ENCODE data around the gene FAU. TPM values are rescaled to one million over a fixed set of nuclear protein-coding genes. Genes with fewer than 3 reads are reported as not detected.
A peak's percentile ranks its signal among the peaks of the same experiment; 100 is the strongest.

Gene FAU
- total and polyA plus RNA-seq, 10 of the 15 experiments (the other 5 are each of a cell fraction or from before 2014, with no cell fraction given) = 332 to 1,347 (median 990) TPM

DNA sequence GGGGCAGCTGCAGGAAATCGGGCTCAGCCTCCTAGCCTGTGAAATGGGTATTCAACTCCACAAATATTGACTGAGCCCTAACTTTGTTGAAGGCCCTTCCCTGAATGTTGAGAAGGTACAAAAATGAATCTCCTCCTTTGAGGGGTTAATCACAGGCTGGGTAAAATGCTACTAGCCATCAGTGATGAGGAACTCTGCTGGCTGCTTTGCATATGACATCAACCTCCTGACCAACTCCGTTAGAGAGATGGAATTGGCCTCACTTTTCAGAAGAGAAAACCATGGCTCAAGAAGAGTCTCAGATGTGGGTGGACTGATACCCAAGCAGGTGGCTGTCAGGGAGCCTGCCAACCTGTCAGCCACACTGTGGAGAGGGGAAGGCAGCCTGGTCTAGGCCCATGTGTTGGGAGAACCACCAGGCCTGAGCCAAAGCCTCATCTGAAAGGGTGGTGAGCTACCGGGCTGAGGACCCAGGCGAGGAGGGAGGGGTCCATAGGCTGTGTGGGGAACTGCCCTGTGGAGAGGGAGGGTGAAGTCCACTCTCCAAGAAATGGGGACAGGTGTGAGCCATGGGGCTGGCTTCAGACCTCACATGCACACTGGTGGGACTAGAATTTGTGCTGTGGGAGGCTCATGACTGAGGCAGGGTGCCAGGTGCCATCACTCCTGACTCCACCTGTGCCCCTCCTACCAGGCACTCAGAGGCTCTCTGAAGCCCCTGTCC, 49.9 kb downstream of the FAU start (continued):
- no peak for TF ChIP-seq NFIC (IDR thresholded peaks at IDR 0.05; ENCODE audit: low read depth, low read length)
- no peak for TF ChIP-seq RAD21 (IDR thresholded peaks at IDR 0.05; ENCODE audit: insufficient read depth, low read depth, low read length)
- TF ChIP-seq FOXM1 (IDR thresholded peaks at IDR 0.05; ENCODE audit: low read depth, low read length) = no peak
- TF ChIP-seq TCF7 (IDR thresholded peaks at IDR 0.05; ENCODE audit: borderline replicate concordance) = no peak
- TF ChIP-seq NFYB (IDR thresholded peaks at IDR 0.05; ENCODE audit: insufficient read depth, low read depth, low read length) = no peak
- peak; percentile 33; the same call in 1 of the 2 replicates for TF ChIP-seq DPF2 (IDR thresholded peaks at IDR 0.05)
- TF ChIP-seq, protein P1, sequence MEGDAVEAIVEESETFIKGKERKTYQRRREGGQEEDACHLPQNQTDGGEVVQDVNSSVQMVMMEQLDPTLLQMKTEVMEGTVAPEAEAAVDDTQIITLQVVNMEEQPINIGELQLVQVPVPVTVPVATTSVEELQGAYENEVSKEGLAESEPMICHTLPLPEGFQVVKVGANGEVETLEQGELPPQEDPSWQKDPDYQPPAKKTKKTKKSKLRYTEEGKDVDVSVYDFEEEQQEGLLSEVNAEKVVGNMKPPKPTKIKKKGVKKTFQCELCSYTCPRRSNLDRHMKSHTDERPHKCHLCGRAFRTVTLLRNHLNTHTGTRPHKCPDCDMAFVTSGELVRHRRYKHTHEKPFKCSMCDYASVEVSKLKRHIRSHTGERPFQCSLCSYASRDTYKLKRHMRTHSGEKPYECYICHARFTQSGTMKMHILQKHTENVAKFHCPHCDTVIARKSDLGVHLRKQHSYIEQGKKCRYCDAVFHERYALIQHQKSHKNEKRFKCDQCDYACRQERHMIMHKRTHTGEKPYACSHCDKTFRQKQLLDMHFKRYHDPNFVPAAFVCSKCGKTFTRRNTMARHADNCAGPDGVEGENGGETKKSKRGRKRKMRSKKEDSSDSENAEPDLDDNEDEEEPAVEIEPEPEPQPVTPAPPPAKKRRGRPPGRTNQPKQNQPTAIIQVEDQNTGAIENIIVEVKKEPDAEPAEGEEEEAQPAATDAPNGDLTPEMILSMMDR (IDR thresholded peaks at IDR 0.05 in 2 of 3, conservative IDR thresholded peaks at IDR 0.05 in 1 of 3; ENCODE audit: control insufficient read depth in 2 of 3, extremely low read depth in 1 of 3, insufficient read depth in 1 of 3, low read depth in 3 of 3, low read length in 3 of 3) = no peak
- no peak for TF ChIP-seq EP300 (IDR thresholded peaks at IDR 0.05; ENCODE audit: borderline replicate concordance in 1 of 2, control insufficient read depth in 1 of 2, low read depth in 2 of 2, low read length in 2 of 2)
- peak; percentile 41; the same call in 1 of the 2 replicates for TF ChIP-seq POLR2A (IDR thresholded peaks at IDR 0.05; ENCODE audit: low read depth, low read length)
- TF ChIP-seq, protein P2, sequence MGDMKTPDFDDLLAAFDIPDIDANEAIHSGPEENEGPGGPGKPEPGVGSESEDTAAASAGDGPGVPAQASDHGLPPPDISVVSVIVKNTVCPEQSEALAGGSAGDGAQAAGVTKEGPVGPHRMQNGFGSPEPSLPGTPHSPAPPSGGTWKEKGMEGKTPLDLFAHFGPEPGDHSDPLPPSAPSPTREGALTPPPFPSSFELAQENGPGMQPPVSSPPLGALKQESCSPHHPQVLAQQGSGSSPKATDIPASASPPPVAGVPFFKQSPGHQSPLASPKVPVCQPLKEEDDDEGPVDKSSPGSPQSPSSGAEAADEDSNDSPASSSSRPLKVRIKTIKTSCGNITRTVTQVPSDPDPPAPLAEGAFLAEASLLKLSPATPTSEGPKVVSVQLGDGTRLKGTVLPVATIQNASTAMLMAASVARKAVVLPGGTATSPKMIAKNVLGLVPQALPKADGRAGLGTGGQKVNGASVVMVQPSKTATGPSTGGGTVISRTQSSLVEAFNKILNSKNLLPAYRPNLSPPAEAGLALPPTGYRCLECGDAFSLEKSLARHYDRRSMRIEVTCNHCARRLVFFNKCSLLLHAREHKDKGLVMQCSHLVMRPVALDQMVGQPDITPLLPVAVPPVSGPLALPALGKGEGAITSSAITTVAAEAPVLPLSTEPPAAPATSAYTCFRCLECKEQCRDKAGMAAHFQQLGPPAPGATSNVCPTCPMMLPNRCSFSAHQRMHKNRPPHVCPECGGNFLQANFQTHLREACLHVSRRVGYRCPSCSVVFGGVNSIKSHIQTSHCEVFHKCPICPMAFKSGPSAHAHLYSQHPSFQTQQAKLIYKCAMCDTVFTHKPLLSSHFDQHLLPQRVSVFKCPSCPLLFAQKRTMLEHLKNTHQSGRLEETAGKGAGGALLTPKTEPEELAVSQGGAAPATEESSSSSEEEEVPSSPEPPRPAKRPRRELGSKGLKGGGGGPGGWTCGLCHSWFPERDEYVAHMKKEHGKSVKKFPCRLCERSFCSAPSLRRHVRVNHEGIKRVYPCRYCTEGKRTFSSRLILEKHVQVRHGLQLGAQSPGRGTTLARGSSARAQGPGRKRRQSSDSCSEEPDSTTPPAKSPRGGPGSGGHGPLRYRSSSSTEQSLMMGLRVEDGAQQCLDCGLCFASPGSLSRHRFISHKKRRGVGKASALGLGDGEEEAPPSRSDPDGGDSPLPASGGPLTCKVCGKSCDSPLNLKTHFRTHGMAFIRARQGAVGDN (IDR thresholded peaks at IDR 0.05) = 0 out of 2 replicates have a peak, but pooled peaks have one; percentile 47
- TF ChIP-seq, protein P3, sequence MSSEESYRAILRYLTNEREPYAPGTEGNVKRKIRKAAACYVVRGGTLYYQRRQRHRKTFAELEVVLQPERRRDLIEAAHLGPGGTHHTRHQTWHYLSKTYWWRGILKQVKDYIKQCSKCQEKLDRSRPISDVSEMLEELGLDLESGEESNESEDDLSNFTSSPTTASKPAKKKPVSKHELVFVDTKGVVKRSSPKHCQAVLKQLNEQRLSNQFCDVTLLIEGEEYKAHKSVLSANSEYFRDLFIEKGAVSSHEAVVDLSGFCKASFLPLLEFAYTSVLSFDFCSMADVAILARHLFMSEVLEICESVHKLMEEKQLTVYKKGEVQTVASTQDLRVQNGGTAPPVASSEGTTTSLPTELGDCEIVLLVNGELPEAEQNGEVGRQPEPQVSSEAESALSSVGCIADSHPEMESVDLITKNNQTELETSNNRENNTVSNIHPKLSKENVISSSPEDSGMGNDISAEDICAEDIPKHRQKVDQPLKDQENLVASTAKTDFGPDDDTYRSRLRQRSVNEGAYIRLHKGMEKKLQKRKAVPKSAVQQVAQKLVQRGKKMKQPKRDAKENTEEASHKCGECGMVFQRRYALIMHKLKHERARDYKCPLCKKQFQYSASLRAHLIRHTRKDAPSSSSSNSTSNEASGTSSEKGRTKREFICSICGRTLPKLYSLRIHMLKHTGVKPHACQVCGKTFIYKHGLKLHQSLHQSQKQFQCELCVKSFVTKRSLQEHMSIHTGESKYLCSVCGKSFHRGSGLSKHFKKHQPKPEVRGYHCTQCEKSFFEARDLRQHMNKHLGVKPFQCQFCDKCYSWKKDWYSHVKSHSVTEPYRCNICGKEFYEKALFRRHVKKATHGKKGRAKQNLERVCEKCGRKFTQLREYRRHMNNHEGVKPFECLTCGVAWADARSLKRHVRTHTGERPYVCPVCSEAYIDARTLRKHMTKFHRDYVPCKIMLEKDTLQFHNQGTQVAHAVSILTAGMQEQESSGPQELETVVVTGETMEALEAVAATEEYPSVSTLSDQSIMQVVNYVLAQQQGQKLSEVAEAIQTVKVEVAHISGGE (CRISPR knock-in tag; IDR thresholded peaks at IDR 0.05) = no peak
- TF ChIP-seq SREBF1 (IDR thresholded peaks at IDR 0.05; ENCODE audit: low read length) = no peak
- TF ChIP-seq RUNX3 (IDR thresholded peaks at IDR 0.05; ENCODE audit: low read length) = peak; percentile 27; the same call in 1 of the 2 replicates
- no peak for TF ChIP-seq RBBP5 (conservative IDR thresholded peaks at IDR 0.05)
- peak; percentile 31; the same call in 1 of the 2 replicates for TF ChIP-seq CREB1 (IDR thresholded peaks at IDR 0.05; ENCODE audit: low read depth)
- no peak for TF ChIP-seq SUPT20H (IDR thresholded peaks at IDR 0.05; ENCODE audit: borderline replicate concordance, control insufficient read depth, low read depth, low read length)
- no peak for TF ChIP-seq RAD51 (IDR thresholded peaks at IDR 0.05)
- TF ChIP-seq, protein P4, sequence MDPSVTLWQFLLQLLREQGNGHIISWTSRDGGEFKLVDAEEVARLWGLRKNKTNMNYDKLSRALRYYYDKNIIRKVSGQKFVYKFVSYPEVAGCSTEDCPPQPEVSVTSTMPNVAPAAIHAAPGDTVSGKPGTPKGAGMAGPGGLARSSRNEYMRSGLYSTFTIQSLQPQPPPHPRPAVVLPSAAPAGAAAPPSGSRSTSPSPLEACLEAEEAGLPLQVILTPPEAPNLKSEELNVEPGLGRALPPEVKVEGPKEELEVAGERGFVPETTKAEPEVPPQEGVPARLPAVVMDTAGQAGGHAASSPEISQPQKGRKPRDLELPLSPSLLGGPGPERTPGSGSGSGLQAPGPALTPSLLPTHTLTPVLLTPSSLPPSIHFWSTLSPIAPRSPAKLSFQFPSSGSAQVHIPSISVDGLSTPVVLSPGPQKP (IDR thresholded peaks at IDR 0.05; ENCODE audit: low read depth, low read length) = no peak
- TF ChIP-seq, protein P5, sequence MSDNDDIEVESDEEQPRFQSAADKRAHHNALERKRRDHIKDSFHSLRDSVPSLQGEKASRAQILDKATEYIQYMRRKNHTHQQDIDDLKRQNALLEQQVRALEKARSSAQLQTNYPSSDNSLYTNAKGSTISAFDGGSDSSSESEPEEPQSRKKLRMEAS (IDR thresholded peaks at IDR 0.05; ENCODE audit: low read depth, low read length) = no peak

Data from GM12878 (cell line).